ENCODE measurements around the gene NEURL2. TPM values are rescaled to one million over a fixed set of nuclear protein-coding genes. Genes with fewer than 3 reads are reported as not detected.

The NEURL2 gene
- total and polyA plus RNA-seq, 10 of the 15 experiments (the other 5 are each of a cell fraction or from before 2014, with no cell fraction given), result 0.53 to 7.0 (median 2.7) TPM

DNA sequence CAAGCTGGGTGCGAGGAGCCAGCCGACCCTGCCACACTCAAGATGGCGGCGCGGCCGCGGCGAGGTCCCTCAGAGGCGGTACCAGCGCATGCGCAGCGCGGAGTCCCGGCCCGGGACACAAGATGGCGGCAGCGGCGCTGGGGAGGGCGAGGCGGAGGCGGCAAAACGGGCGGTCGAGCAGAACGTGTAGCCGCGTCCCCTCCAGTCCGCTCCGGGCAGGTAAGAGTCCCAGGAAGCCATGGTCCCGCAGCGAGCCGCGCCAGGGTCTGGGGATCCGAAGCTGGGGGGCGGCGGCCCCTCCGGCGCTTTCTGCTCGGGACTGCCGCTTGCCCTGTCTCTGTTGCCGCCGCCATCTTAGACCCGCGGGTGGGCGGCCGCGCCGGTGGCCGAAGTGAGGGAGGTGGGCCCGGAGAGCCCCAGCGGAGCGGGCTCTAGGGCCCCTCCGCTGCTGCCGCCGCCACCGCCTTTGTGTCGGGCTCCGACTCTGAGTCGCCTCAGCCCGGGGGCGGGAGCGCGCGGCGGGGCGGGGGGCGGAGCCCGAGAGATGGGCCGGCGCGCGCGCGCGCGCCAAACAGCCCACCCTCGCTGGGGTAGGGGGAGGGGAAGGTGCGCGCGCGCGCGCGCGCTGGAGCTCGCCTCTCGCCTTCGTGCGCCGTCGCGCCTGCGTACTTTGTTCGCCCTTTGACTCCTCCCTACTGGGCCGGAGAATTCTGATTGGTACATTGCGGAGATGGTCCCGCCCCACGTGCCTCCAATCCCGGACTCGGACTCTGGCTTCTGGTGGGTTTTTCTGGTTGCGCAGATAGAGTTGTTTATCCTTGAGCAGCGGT lies 43.8 kb upstream of the NEURL2 start, which contains the start of gene PCIF1 (continued):
- TF ChIP-seq CHD1 (IDR thresholded peaks at IDR 0.05; ENCODE audit: low read depth, low read length) (peak; percentile 74; the same call in 1 of the 2 replicates), MYC (IDR thresholded peaks at IDR 0.05; ENCODE audit: insufficient read depth, insufficient read length, insufficient replicate concordance, low read length, severe bottlenecking) (no peak), SREBF1 (IDR thresholded peaks at IDR 0.05; ENCODE audit: low read length) (no peak), EZH2 (IDR thresholded peaks at IDR 0.05; ENCODE audit: borderline replicate concordance, control insufficient read depth, low read depth, low read length) (no peak), ZSCAN29 (IDR thresholded peaks at IDR 0.05) (no peak), BMI1 (IDR thresholded peaks at IDR 0.05; ENCODE audit: borderline replicate concordance) (no peak), PAX8 (IDR thresholded peaks at IDR 0.05) (no peak), FOS (IDR thresholded peaks at IDR 0.05; ENCODE audit: borderline replicate concordance, extremely low read depth, insufficient read length) (no peak), SP1 (IDR thresholded peaks at IDR 0.05; ENCODE audit: low read depth, low read length) (peak; percentile 85), TARDBP (IDR thresholded peaks at IDR 0.05; ENCODE audit: borderline replicate concordance) (0 out of 2 replicates have a peak, but pooled peaks have one; percentile 43), YBX1 (IDR thresholded peaks at IDR 0.05) (no peak), KDM1A (IDR thresholded peaks at IDR 0.05; ENCODE audit: borderline replicate concordance) (no peak), MYB (IDR thresholded peaks at IDR 0.05; ENCODE audit: borderline replicate concordance, low read depth, low read length) (0 out of 2 replicates have a peak, but pooled peaks have one; percentile 9), IRF4 (IDR thresholded peaks at IDR 0.05; ENCODE audit: low read depth, low read length) (no peak), CEBPB (IDR thresholded peaks at IDR 0.05; ENCODE audit: borderline replicate concordance in 1 of 2, low read depth in 2 of 2, low read length in 2 of 2) (no peak)
- TF ChIP-seq, protein P1, sequence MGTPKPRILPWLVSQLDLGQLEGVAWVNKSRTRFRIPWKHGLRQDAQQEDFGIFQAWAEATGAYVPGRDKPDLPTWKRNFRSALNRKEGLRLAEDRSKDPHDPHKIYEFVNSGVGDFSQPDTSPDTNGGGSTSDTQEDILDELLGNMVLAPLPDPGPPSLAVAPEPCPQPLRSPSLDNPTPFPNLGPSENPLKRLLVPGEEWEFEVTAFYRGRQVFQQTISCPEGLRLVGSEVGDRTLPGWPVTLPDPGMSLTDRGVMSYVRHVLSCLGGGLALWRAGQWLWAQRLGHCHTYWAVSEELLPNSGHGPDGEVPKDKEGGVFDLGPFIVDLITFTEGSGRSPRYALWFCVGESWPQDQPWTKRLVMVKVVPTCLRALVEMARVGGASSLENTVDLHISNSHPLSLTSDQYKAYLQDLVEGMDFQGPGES (IDR thresholded peaks at IDR 0.05), result 0 out of 2 replicates have a peak, but pooled peaks have one; percentile 50
- TF ChIP-seq, protein P2, sequence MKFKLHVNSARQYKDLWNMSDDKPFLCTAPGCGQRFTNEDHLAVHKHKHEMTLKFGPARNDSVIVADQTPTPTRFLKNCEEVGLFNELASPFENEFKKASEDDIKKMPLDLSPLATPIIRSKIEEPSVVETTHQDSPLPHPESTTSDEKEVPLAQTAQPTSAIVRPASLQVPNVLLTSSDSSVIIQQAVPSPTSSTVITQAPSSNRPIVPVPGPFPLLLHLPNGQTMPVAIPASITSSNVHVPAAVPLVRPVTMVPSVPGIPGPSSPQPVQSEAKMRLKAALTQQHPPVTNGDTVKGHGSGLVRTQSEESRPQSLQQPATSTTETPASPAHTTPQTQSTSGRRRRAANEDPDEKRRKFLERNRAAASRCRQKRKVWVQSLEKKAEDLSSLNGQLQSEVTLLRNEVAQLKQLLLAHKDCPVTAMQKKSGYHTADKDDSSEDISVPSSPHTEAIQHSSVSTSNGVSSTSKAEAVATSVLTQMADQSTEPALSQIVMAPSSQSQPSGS (IDR thresholded peaks at IDR 0.05; ENCODE audit: low read length), result no peak
- TF ChIP-seq, protein P3, sequence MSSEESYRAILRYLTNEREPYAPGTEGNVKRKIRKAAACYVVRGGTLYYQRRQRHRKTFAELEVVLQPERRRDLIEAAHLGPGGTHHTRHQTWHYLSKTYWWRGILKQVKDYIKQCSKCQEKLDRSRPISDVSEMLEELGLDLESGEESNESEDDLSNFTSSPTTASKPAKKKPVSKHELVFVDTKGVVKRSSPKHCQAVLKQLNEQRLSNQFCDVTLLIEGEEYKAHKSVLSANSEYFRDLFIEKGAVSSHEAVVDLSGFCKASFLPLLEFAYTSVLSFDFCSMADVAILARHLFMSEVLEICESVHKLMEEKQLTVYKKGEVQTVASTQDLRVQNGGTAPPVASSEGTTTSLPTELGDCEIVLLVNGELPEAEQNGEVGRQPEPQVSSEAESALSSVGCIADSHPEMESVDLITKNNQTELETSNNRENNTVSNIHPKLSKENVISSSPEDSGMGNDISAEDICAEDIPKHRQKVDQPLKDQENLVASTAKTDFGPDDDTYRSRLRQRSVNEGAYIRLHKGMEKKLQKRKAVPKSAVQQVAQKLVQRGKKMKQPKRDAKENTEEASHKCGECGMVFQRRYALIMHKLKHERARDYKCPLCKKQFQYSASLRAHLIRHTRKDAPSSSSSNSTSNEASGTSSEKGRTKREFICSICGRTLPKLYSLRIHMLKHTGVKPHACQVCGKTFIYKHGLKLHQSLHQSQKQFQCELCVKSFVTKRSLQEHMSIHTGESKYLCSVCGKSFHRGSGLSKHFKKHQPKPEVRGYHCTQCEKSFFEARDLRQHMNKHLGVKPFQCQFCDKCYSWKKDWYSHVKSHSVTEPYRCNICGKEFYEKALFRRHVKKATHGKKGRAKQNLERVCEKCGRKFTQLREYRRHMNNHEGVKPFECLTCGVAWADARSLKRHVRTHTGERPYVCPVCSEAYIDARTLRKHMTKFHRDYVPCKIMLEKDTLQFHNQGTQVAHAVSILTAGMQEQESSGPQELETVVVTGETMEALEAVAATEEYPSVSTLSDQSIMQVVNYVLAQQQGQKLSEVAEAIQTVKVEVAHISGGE (CRISPR knock-in tag; IDR thresholded peaks at IDR 0.05), result no peak
- TF ChIP-seq, protein P4, sequence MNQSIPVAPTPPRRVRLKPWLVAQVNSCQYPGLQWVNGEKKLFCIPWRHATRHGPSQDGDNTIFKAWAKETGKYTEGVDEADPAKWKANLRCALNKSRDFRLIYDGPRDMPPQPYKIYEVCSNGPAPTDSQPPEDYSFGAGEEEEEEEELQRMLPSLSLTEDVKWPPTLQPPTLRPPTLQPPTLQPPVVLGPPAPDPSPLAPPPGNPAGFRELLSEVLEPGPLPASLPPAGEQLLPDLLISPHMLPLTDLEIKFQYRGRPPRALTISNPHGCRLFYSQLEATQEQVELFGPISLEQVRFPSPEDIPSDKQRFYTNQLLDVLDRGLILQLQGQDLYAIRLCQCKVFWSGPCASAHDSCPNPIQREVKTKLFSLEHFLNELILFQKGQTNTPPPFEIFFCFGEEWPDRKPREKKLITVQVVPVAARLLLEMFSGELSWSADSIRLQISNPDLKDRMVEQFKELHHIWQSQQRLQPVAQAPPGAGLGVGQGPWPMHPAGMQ (IDR thresholded peaks at IDR 0.05; ENCODE audit: borderline replicate concordance), result no peak
- TF ChIP-seq, protein P5, sequence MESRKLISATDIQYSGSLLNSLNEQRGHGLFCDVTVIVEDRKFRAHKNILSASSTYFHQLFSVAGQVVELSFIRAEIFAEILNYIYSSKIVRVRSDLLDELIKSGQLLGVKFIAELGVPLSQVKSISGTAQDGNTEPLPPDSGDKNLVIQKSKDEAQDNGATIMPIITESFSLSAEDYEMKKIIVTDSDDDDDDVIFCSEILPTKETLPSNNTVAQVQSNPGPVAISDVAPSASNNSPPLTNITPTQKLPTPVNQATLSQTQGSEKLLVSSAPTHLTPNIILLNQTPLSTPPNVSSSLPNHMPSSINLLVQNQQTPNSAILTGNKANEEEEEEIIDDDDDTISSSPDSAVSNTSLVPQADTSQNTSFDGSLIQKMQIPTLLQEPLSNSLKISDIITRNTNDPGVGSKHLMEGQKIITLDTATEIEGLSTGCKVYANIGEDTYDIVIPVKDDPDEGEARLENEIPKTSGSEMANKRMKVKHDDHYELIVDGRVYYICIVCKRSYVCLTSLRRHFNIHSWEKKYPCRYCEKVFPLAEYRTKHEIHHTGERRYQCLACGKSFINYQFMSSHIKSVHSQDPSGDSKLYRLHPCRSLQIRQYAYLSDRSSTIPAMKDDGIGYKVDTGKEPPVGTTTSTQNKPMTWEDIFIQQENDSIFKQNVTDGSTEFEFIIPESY (IDR thresholded peaks at IDR 0.05), result no peak
